LNCAP (cell line): ENCODE results near the gene MRPL9.

ENCODE experiments used
- CTCF ChIP-seq: fragments of 450-650 bp; IDR thresholded peaks from 2 replicates; pipeline ENCODE4 v1.5.1; 2017; ENCODE audit warnings: mild to moderate bottlenecking

The MRPL9 gene

GRCh38 chr1:151805066-151805820, 41.9 kb upstream of the MRPL9 start, which contains the start of gene LINGO4:
Gene LINGO4, minus strand, starts transcription at chr1:151805419. Its CDS starts 2,715 bp downstream, at chr1:151802704.
- no peak for TF ChIP-seq CTCF

DNA sequence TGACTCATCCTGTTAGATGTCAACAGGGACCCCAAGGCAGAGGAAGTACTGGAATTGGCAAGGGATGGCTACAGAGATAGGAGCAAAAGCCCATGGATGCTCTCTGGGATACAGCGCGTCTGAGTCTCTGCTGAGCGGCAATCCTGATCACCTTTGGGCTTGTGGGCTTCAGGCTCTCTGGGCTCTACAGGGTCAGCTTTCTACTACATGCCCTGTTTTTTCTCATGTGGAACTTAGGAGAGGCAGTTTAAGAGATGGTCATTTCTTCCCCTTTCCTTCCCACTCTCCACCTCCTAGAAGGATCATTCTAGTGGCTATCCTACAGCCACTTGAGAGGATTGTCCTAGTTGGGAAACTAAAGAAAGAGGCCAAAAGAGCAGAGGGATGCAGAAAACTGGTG, 40.6 kb upstream of the MRPL9 start:
- no peak for TF ChIP-seq CTCF

- TF ChIP-seq CTCF: no peak
Observed at GRCh38 chr1:151803164-151803563, 39.9 kb upstream of the MRPL9 start.

DNA sequence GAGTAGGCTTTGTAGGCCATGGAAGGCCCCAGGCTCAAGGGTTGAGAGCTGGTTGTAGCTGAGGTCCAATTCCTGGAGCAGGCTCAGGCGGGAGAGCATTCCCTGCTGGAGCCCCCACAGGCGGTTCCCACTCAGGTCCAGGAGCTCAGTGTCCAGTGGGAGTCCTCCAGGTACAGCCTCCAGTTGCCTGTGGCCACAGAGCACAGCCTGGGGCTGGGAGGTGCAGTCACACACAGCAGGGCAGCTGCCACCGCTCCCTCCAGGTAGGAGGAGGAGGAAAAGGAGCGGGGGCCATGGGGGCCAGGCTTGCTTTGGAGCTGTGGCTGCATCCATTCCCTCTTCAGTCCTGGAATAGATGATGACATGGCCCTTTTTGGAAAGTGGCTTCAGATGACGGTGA, 39.1 kb upstream of the MRPL9 start:
- TF ChIP-seq CTCF: no peak

- TF ChIP-seq CTCF: no peak
Observed at GRCh38 chr1:151801846-151802245, 38.5 kb upstream of the MRPL9 start.

- TF ChIP-seq CTCF: no peak
Observed at GRCh38 chr1:151801310-151801820, 38.1 kb upstream of the MRPL9 start.

- TF ChIP-seq CTCF: no peak
Observed at GRCh38 chr1:151800830-151801229, 37.5 kb upstream of the MRPL9 start.
